Prostate gland (tissue), 2 donors: Measurements from ENCODE around the gene IDUA. TPM values are rescaled to one million over a fixed set of nuclear protein-coding genes. Genes with fewer than 3 reads are reported as not detected.
"Not testable (repeated sequence)": the region's sequence is repeated elsewhere in the genome, so short reads cannot be mapped to it uniquely, and the experiment has no call there.

Experiments used
- DNase-seq: peaks from one replicate; pipeline ENCODE4 v3.0.0-alpha.2; 2019; ENCODE audit warnings: low spot score
- H3K27ac ChIP-seq, 2 donors: fragments of 200-600 bp; sonication (generic); 2 replicates each; pipeline ENCODE4 v1.5.1; 2017 to 2019
- H3K27me3 ChIP-seq: fragments of 200-600 bp; sonication (generic); replicated peaks from 2 replicates; pipeline ENCODE4 v1.5.1; 2019; ENCODE audit not compliant: insufficient read depth
- H3K36me3 ChIP-seq, 2 donors: fragments of 200-600 bp; sonication (generic); 1 replicate in 1 of 2; 2 replicates in 1 of 2; pipeline versions ENCODE4 v1.5.1 to v1.8.1; 2017 to 2019
- H3K4me1 ChIP-seq: fragments of 200-600 bp; sonication (generic); replicated peaks from 2 replicates; pipeline ENCODE4 v1.5.1; 2019
- H3K4me3 ChIP-seq, 2 donors: fragments of 200-600 bp; sonication (generic); 2 replicates each; pipeline ENCODE4 v1.5.1; 2017 to 2019
- H3K9me3 ChIP-seq: fragments of 200-600 bp; sonication (generic); 2 replicates; pipeline ENCODE4 v1.5.1; 2017
- CTCF ChIP-seq, 4 experiments: fragments of 200-600 bp in 2 of 4; fragments of 450-650 bp in 2 of 4; sonication (generic) in 2 of 4; IDR thresholded peaks; 1 replicate in 3 of 4; 2 replicates in 1 of 4; pipeline ENCODE4 v1.5.1; 2016 to 2019; ENCODE audit warnings: antibody characterized with exemption in 4 of 4, mild to moderate bottlenecking in 2 of 4, moderate library complexity in 2 of 4
- POLR2A ChIP-seq: fragments of 450-650 bp; IDR thresholded peaks from one replicate; pipeline ENCODE4 v1.6.1; 2016; ENCODE audit warnings: antibody characterized with exemption, mild to moderate bottlenecking
- POLR2AphosphoS5 ChIP-seq: sonication (generic); formaldehyde crosslinking; IDR thresholded peaks from one replicate; pipeline ENCODE4 v1.6.1; 2017; ENCODE audit warnings: antibody characterized with exemption
- WGBS: methylation state at CpG from one replicate; pipeline ENCODE4 v1.1.5; 2018; 5-methylcytosine and 5-hydroxymethylcytosine counted together
- intact Hi-C: fragments of 100-400 bp; cut with DNase I; formaldehyde crosslinking; loops from one replicate; pipeline ENCODE4 v1.14.2; 2022
- total RNA-seq, 2 donors: library from RNA; depleted of rRNA; stranded (reverse); fragments of >200 nt; gene quantifications; one replicate each; pipeline ENCODE4 v1.1.0, GENCODE V29; 2016

The IDUA gene
- total RNA-seq, 2 donors from 2014 or later = 53.6 to 56.8 TPM

GRCh38 chr4:1044469-1045192 lies 57.8 kb downstream of the IDUA start:
- 92% methylated on average over 12 of the region's 12 CpGs for WGBS
- intact Hi-C loops = no loop called here
- DNase-seq = no peak
- Histone ChIP-seq H3K4me1 (peaks cover 7% of the 10 kb centered on the region), H3K36me3 (no peaks in the 10 kb centered on the region), H3K4me3 (no peak overlapping the region), H3K27ac (no peak overlapping the region), H3K9me3 (no peaks in the 10 kb centered on the region), H3K27me3 (no peaks in the 10 kb centered on the region)
- TF ChIP-seq POLR2A (no peak), POLR2AphosphoS5 (no peak), CTCF (IDR thresholded peaks at IDR 0.05) (no peak)

- intact Hi-C loops = no loop called here
- Histone ChIP-seq H3K4me3 (no peak overlapping the region), H3K27ac (no peak overlapping the region), H3K4me1 (peaks cover 6% of the 10 kb centered on the region), H3K27me3 (no peaks in the 10 kb centered on the region), H3K36me3 (no peaks in the 10 kb centered on the region), H3K9me3 (no peaks in the 10 kb centered on the region)
- no peak for TF ChIP-seq CTCF (IDR thresholded peaks at IDR 0.05)
- TF ChIP-seq POLR2AphosphoS5 = no peak
- TF ChIP-seq POLR2A = no peak
- no peak for DNase-seq
- WGBS = 56% methylated on average over 13 of the region's 14 CpGs
These were observed 58.4 kb downstream of the IDUA start for GRCh38 chr4:1045193-1045594.

- no peak for TF ChIP-seq POLR2A
- TF ChIP-seq POLR2AphosphoS5 = no peak
- no peak for TF ChIP-seq CTCF (IDR thresholded peaks at IDR 0.05)
- DNase-seq = no peak
- H3K36me3 ChIP-seq = no peaks in the 10 kb centered on the region
- no peak overlapping the region for H3K4me3 ChIP-seq
- H3K9me3 ChIP-seq = no peaks in the 10 kb centered on the region
- 50% methylated on average over 36 of the region's 36 CpGs for WGBS
- intact Hi-C loops = no loop called here
- no peaks in the 10 kb centered on the region for H3K27me3 ChIP-seq
- peaks cover 6% of the 10 kb centered on the region for H3K4me1 ChIP-seq
- H3K27ac ChIP-seq = no peak overlapping the region
These were observed 58.9 kb downstream of the IDUA start for GRCh38 chr4:1045595-1046201.

GRCh38 chr4:1046581-1047011 lies 59.8 kb downstream of the IDUA start:
- intact Hi-C loops, H3K36me3 ChIP-seq, H3K4me3 ChIP-seq, H3K9me3 ChIP-seq, H3K27me3 ChIP-seq, H3K27ac ChIP-seq, H3K4me1 ChIP-seq: not testable (repeated sequence)
- WGBS = 23% methylated on average over 29 of the region's 29 CpGs
- peak; percentile 48 for DNase-seq

- Histone ChIP-seq H3K27ac (no peak overlapping the region), H3K4me3 (no peak overlapping the region)
- intact Hi-C loops = no loop called here
These were observed 60.5 kb downstream of the IDUA start for GRCh38 chr4:1047106-1047975.

More at GRCh38 chr4:1047106-1047975, 60.5 kb downstream of the IDUA start:
- H3K27me3 ChIP-seq = no peaks in the 10 kb centered on the region
- no peaks in the 10 kb centered on the region for H3K36me3 ChIP-seq
- H3K4me1 ChIP-seq = no peaks in the 10 kb centered on the region
- no peak for DNase-seq
- no peaks in the 10 kb centered on the region for H3K9me3 ChIP-seq
- WGBS = 51% methylated on average over 41 of the region's 41 CpGs
- no peak for TF ChIP-seq CTCF (IDR thresholded peaks at IDR 0.05)
- no peak for TF ChIP-seq POLR2AphosphoS5
- no peak for TF ChIP-seq POLR2A
